Cerebellar cortex (tissue), 1 donor: Measurements from ENCODE around the gene TANC1.
A peak's percentile ranks its signal among the peaks of the same experiment; 100 is the strongest.

Experiments
- DNase-seq: peaks from one replicate; pipeline ENCODE4 v3.0.0-alpha.2; 2015; ENCODE audit warnings: low spot score

Gene TANC1

DNA sequence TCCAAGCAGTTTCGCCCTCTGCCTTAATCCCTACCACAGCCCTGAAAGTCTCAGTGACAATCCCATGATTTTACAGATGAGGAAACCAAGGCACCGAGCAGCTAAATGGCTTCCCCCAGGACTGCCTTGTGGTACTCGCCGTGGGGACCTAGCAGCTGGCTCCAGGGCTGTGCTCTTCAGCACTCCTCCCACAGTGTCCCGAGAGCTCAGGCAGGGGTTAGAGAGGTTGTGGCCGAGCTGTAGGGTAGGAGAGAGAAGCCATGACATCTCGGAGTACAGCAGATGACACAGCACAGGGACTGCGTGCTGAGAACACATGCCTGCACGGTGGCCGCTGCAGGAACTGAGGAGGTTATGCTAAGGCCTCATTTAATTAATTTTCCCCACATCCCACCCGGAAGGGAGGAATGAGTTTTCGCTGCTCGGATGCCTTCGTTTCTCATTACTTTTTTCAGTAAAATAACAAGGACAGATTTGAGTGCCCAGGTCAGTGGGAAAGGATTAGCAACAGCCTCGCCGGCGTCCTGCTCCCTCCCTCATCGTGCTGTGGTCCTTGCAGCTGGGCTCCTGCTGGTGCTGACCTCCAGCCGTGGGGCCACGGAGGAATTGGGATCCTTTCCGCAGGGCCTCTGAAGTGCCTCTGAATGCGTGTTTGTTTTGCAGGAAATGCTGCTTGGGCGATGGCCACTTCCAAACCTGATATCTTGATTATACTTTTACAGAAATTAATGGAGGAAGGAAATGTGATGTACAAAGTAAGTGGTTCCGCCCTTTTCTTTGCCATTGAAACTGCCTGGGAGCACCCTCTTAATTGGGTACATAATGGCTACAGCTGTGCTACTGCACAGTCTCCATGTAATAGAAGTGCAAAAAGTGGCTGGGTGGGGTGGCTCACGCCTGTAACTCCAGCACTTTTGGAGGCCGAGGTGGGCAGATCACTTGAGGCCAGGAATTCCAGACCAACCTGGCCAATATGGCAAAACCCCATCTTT lies 256.9 kb downstream of the TANC1 start:
- DNase-seq: no peak

DNA sequence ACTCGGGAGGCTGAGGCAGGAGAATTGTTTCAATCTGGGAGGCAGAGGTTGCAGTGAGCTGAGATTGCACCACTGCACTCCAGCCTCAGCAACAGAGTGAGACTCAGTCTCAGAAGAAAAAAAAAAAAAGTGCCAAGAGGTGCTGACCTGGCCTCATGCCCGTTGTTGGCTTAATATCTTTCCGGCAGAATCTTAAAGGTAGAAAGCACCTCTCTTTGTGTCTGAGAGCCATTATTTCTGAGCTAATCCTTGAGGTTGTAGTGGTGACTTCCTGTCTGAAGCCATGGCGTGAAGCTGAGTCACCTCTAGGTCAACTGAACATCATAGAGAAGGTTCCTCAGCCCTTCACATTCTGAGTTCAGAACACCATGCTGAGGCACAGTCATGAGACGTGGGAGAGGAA lies 257.6 kb downstream of the TANC1 start:
- DNase-seq: no peak

DNA sequence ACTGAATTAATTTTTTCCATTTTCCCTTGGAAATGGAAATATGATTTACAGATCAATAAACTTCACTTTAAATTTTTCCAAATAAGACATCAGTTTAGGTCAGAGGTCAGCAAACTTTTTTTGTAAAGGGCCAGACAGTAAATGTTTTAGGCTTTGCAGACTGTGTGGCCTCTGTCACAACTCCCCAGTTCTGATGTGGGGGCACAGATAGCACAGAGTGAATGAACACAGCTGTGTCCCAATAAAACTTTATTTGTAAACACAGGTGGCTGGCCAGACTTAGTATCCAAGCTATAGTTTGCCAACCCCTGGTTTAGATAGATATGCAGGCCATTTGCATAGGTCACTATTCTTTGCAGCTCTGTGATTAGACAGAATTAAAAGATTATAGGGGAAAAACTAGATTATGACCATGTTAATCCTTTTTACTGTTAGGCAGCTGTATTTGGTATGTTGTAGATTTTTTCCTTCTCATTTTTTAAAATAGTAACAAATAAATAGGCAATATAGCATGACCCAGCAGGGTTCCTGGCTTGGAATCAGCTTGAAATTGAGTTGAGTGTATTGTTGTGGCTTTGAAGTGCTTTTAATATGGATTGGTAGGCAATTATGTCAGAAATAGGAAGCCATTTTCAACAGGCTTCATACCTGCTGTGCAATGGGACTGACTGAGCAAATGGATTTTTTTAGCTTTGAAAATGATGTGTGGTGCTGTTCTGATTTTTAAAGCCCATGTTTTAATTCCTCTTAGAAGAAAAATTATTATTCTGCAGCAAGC lies 258.4 kb downstream of the TANC1 start:
- no peak for DNase-seq

DNA sequence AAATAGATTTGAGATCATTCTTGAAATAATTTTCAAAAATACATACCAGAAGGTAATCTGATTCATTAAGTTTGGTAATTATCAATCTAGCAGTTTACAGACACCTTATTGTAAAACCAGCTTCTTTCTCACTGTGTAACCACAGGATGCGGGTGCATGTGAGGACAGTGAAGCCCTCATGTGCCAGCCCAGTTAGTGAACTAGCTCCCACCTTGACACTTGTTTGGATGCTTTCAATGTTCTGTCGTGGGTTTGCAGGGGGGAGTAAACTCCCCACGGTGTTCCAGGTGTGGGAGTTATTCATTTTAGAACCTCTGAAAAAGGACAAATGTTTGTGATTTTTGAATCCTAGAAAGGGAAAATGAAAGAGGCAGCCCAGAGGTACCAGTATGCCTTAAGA lies 259.0 kb downstream of the TANC1 start:
- no peak for DNase-seq

DNA sequence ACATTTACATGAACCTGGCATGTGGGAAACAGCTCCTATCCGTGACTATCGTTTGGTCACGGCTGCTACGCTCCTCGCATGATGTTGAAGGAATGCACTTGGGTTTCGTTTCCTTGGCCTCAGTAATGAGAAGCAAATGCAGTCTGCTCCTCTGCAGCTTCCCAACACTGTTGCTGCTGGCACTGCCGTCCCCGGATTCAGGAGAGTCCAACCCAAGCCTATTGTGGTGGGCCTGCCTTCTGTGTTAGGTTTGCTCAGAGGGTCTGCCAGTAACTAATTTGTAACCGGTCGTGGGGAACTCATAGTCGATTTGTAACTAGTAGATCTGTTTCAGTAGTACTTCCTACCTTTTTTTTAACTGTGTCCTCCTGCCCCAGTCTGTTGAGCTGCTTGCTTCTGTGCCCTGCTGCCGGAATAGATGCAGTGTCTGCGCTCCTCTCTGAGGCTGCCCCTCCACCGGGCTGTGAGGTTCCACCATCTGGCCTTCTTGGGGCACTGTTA lies 259.7 kb downstream of the TANC1 start:
- DNase-seq: peak; percentile 63

DNA sequence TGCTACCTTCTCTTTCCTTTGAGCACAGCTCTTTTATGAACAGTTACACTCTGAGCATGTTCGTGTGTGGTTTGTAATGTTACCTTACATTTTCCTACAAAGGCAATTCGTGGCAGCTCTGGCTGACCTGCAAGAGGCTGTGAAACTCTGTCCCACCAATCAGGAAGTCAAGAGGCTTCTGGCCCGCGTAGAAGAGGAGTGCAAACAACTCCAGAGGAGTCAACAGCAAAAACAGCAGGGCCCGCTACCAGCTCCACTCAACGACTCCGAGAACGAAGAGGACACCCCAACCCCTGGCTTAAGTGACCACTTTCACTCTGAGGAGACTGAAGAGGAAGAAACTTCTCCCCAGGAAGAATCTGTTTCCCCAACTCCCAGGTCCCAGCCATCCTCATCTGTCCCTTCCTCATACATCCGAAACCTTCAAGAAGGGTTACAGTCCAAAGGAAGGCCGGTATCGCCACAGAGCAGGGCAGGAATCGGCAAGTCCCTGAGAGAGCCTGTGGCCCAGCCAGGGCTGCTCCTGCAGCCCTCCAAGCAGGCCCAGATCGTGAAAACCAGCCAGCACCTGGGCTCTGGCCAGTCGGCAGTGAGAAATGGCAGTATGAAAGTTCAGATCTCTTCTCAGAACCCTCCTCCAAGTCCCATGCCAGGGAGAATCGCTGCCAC lies 261.2 kb downstream of the TANC1 start:
- DNase-seq: no peak

DNA sequence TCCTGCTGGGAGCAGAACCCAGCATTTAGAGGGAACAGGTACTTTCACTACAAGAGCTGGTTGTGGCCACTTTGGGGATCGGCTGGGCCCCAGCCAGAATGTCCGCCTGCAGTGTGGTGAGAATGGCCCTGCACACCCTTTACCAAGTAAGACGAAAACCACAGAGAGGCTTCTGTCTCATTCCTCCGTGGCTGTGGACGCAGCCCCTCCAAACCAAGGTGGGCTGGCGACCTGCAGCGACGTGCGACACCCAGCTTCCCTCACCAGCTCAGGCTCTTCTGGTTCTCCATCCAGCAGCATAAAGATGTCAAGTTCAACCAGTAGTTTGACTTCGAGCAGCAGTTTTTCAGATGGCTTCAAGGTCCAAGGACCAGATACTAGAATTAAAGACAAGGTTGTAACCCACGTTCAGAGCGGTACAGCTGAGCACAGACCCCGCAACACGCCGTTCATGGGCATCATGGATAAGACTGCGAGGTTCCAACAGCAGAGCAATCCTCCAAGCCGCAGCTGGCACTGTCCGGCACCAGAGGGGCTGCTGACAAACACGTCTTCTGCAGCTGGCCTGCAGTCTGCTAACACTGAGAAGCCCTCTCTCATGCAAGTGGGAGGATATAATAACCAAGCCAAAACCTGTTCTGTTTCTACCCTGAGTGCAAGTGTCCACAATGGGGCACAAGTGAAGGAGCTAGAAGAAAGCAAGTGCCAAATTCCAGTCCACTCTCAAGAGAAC lies 261.9 kb downstream of the TANC1 start:
- no peak for DNase-seq

DNA sequence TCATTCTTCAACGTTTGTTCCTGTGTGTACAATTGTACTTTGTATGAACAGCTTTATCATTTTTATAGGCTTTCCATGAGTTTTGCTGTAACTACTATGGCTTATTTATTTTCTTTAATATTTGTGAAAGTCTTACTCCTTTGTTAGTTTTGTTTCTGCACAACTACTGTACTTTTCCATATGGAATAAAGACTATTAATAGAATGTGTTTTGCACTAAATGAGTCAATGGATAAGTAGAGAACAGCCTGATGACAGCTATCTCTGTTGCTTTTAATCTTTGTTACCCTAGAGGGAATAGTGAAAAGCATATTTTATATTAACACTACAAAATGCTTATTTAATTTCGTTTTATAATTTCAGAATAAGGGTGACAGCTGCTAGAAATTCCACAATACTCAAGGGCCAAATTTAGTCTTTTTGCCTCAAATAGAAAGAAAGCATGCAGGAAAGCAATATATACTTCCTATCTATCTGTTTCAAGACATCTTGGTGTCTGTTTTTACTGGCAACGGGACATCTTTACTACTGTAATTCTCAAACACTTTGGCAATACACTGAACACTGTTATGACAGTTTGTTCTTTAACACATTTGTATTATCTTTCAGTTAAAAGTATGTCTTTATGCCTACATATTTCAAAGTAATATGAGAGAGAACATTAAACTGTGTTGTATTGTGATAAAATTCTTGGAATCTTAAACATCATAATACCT lies 264.2 kb downstream of the TANC1 start:
- no peak for DNase-seq

DNA sequence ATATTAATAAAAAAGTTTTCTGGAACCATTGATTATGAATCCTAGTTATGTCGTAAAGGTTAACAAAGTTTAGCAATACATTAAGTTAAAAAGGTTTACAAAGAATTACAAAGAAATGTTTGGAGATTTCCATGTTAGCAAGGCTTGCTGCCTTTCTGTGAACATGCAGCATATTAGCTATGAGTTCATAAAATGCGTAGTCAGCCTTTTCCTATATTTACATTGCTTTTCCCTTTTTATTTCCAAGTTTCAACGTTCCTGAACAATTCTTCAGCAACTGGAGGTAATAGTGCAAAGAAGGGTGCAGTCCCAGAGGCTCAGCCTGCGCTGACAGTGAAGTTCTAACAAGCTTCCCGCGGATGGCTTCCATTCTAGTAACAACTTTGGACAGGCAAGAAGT lies 266.4 kb downstream of the TANC1 start:
- no peak for DNase-seq

DNA sequence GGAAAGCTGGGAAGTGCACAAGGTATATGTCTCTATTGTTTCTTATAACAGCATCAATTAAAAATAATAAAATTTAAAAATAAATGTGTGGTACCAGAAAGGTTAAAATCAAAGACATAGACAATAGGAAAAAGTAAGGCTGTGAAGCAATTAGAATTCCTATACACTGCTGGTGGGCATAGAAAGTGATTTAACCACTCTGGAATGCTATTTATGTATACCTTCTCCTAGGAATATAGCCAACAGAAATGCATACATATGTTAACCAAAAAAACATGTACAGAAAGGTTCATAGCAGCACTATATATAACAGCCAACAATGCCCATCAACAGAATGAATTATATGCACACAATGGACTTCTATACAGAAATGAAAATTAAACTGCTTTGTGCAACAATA lies 275.1 kb downstream of the TANC1 start:
- no peak for DNase-seq

DNA sequence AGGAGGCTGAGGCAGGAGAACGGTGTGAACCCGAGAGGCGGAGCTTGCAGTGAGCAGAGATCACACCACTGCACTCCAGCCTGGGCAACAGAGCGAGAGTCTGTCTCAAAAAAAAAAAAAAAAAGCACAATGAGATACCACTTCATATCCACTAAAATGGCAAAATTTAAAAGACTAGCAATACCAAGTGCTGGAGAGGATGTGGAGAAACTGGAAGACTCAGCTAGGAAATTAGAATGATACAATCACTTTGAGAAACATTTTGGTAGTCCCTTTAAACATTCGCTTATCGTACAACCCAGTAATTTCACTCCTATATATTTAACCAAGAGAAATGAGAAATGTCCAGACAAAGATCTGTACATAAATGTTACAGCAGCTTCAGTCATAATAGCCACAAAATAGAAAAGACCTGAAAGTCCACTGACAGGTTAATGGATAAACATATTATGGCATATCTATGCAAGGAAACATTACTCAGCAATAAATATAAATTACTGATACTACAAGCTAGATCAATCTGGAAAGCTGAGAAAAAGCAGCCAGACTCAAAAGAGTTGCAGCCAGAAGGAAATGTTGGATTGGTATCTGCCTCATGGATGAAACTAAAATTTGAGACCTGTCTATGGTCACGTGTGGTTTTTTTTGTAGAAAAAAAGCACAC lies 278.0 kb downstream of the TANC1 start:
- no peak for DNase-seq

DNA sequence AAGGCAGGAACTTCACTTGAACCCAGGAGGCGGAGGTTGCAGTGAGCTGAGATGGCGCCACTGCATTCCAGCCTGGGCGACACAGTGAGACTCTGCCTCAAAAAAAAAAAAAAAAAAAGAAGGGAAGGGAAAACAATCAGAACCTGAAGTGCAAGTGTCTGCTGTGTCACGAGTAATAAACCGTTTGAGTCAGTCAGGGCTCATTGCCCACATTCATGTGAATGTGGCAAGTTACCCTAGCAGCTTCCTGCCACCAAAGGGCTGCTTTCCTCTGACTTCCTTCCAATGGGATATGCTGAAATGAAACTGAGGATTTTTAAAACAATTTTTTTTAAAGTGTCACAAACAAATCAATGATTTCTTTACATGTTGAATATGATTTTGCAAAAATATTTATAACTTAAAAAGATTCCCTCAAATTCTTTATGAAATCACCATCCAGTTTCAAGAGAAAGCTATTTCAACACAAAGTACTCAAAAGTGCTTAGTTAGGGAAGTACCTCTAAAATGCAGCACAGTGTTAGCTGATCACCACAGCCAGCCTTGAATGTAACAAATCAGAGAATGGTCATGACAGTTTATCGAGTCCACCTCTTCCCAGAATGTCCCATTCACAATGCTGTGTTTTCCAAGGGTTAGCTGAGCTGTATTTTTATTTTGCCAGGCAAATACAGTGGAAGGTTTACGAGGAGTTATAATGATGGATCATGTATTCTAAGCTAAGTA lies 281.7 kb downstream of the TANC1 start:
- peak; percentile 29 for DNase-seq

DNA sequence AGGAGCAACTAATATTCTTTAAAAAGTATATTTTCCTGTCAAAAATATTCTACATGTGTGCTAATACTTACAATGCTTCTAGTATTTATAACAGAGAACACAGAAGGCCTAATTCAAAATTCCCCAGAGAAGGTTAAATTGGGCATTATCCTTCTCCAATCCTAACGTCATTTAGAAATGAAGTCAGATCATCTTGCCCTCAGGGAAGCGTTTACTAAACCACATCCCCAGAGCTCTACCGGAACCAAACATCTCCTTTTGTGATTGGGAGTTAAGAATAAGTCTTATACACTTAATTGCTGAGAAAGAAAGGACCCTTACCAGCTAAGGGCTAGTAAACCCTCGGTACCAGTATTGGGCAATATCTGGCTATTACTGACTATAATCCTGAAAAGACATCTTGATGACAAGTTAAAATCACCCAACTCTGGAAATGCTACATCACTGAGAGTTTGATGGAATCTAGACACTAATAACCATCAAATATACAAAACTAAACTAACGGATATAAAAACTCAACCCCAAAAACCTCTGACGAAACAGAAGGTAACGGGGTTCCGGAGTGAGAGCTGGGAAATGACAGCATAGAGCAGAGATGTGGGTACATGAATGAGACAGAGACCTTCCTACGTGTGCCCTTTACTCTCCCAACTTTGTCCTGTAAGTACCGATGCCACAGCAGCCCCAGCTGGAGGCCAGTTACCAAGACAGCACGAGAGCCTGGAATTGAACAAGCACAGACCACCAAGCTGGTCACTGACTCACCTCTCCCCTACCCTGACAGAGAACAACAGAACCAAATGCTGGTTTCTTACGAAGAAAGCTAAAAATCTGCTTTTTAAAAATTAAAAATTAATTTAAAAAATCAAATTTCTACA lies 283.1 kb downstream of the TANC1 start:
- DNase-seq: no peak

DNA sequence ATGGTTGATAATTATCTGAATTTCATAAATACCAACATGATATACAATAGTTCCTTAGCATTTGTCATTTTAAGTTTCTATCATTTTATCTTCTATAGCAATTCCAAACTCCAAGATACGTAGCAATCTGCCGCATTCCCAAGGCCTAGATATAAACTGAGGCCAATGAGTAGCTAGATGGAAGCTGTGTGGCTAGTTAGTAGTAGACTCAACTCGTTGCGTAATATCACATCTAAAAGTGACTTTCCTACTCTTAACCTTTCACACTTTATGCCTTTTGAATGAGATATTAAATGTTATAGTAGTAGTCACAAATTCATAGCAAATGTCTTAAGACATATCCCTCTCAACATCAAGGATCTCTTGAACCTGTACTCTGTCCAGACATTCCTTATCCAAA lies 284.5 kb downstream of the TANC1 start:
- no peak for DNase-seq

DNA sequence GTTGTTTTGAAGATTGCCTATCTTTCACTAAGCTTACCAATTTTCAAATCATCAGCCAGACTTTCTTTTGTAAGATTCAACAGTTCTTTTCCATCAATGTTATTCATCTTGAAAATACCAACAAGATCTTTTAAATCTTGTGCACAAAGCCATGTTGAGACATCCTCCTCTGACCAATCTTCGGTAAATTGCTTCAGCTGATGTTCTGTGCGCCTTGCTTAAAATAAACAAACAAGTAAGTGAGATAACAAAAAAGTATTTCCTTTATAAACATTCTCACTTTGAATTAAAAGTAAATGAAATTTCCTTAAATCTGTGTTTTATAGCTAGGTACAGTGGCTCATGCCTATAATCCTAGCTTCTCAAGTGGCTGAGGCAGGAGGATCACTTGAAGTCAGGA lies 287.7 kb downstream of the TANC1 start:
- DNase-seq: no peak

DNA sequence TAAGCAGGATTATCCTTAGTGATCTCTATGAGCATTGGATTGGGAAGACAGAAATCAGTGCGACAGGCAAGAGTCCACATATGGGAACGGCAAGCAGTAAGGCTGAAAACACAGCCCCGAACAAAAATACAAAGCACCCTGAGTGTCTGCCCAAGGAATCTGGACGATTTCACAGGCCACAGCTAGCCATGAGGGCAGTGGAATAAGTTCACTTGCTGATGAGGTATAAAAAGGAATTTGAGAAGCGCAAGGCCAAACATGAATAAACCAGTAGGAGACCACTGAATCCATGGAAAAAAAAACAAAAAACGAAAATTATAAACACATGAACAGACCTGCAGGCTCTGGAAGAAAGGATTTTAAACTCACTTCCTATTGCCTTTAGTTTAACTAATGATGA lies 293.8 kb downstream of the TANC1 start:
- no peak for DNase-seq

DNA sequence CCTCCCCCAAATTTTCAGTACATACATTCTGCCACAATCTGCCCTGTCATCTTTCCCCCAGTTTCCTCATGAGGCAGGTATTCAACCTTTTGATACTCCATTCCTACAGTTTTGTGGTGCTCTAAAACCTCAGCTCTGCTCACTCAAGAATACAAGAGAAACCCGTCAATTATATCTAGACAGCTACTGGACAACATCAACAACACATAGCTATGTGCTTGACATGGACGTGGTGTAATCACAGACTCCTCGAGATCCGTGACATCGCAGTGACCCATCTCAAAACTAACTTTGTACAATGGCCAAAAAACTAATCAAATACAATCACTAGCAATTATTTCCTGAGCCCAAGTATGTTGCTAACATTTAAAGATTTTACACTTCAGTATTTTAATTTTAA lies 294.5 kb downstream of the TANC1 start:
- no peak for DNase-seq

DNA sequence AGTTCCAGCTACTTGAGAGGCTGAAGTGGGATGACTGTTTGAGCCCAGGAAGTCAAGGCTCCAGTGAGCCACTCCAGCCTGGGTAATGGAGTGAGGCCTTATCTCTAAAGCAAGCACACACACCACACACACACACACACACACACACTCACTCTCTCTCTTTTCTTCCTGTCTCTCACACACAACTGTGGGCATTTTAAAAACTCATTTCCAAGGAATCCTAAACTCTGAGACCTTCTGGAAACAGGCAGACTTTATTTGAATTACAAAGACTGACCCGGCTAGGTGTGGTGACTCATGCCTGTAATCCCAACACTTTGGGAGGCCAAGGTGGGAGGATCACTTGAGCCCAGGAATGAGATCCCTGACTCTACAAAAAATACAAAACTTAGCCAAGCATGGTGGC lies 296.7 kb downstream of the TANC1 start:
- DNase-seq: no peak

DNA sequence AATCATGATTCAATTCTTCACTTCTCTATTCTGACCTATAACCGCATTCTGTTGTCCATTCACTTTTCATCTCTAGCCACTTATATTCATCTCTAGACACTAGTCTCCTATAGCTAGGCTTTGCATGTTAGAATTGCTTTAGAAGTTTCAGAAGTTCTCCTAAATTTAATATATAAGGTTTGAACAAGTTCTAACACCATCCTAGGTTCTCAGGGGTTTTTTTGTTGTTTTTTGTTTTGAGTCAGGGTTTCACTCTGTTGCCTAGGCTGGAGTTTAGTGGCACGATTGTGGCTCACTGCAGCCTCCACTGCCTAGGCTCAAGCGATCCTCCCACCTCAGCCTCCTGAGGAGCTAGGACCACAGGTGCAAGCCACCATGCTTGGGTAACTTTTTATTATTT lies 298.1 kb downstream of the TANC1 start:
- DNase-seq: no peak
